Tibial artery (tissue), 4 donors: ENCODE data around the gene LPP.

ENCODE experiments used
- DNase-seq, 2 donors: peaks; one replicate each; pipeline ENCODE4 v3.0.0-alpha.2; 2019
- H3K27ac ChIP-seq, 2 donors: fragments of 200-600 bp; sonication (generic) in 1 of 2; 1 replicate in 1 of 2; 2 replicates in 1 of 2; pipeline ENCODE4 v1.5.1; 2018 to 2019; ENCODE audit warnings: mild to moderate bottlenecking in 1 of 2
- H3K27me3 ChIP-seq, 2 donors: fragments of 200-600 bp; sonication (generic) in 1 of 2; one replicate each; pipeline versions ENCODE4 v1.5.1 to v1.6.0; 2016 to 2019
- H3K36me3 ChIP-seq, 3 donors: fragments of 200-600 bp; sonication (generic) in 2 of 3; one replicate each; pipeline ENCODE4 v1.5.1; 2016 to 2019; ENCODE audit warnings: mild to moderate bottlenecking in 2 of 3
- H3K4me1 ChIP-seq, 4 donors: fragments of 200-600 bp; sonication (generic) in 2 of 4; 1 replicate in 3 of 4; 2 replicates in 1 of 4; pipeline ENCODE4 v1.5.1; 2016 to 2019
- H3K4me3 ChIP-seq, 2 donors: fragments of 200-600 bp; sonication (generic) in 1 of 2; 1 replicate in 1 of 2; 2 replicates in 1 of 2; pipeline ENCODE4 v1.5.1; 2018 to 2019; ENCODE audit warnings: mild to moderate bottlenecking in 2 of 2
- H3K9me3 ChIP-seq, 3 donors: fragments of 200-600 bp; sonication (generic) in 1 of 3; one replicate each; pipeline ENCODE4 v1.5.1; 2016 to 2019
- intact Hi-C: fragments of 100-400 bp; cut with DNase I; formaldehyde crosslinking; loops from one replicate; pipeline ENCODE4 v1.15.0; 2023; ENCODE audit warnings: low total_unique reads
- TF ChIP-seq, protein P1 (sequence below), 2 experiments: fragments of 200-600 bp in 1 of 2; fragments of 450-650 bp in 1 of 2; IDR thresholded peaks; one replicate each; pipeline ENCODE4 v1.5.1; 2017 to 2019; ENCODE audit warnings: antibody characterized with exemption in 2 of 2, mild to moderate bottlenecking in 1 of 2, moderate library complexity in 1 of 2

The LPP gene

DNA sequence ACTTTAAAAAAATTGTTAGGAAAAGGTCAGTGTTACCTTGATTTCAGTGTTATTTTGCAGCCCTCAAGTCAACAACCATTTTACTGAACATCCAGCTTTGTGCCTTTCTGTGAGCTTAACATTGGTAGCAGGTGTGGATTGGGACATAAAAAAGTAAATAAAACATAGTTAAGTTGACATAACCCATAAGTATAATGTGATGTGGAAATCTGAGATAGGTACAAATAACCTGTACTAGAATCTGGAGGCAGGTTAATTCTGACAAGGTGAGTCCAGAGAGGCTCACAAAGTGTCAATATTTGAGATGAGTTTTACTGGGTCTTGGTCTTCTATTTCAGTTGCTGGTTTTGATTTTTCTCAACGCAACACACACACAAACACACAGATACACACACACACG lies 151.3 kb downstream of the LPP start:
- H3K9me3 ChIP-seq = no peaks in the 10 kb centered on the region
- H3K36me3 ChIP-seq = peaks cover 0 to 12% (median 5%) of the 10 kb centered on the region in 3 donors
- no peaks in the 10 kb centered on the region for H3K27me3 ChIP-seq
- no peak overlapping the region for H3K4me3 ChIP-seq
- TF ChIP-seq, protein P1, sequence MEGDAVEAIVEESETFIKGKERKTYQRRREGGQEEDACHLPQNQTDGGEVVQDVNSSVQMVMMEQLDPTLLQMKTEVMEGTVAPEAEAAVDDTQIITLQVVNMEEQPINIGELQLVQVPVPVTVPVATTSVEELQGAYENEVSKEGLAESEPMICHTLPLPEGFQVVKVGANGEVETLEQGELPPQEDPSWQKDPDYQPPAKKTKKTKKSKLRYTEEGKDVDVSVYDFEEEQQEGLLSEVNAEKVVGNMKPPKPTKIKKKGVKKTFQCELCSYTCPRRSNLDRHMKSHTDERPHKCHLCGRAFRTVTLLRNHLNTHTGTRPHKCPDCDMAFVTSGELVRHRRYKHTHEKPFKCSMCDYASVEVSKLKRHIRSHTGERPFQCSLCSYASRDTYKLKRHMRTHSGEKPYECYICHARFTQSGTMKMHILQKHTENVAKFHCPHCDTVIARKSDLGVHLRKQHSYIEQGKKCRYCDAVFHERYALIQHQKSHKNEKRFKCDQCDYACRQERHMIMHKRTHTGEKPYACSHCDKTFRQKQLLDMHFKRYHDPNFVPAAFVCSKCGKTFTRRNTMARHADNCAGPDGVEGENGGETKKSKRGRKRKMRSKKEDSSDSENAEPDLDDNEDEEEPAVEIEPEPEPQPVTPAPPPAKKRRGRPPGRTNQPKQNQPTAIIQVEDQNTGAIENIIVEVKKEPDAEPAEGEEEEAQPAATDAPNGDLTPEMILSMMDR (IDR thresholded peaks at IDR 0.05) = no peak
- H3K27ac ChIP-seq = no peak overlapping the region
- no peak for DNase-seq
- intact Hi-C loops = no loop called here
- peaks cover 0 to 98% (median 30%) of the 10 kb centered on the region in 4 donors for H3K4me1 ChIP-seq

DNA sequence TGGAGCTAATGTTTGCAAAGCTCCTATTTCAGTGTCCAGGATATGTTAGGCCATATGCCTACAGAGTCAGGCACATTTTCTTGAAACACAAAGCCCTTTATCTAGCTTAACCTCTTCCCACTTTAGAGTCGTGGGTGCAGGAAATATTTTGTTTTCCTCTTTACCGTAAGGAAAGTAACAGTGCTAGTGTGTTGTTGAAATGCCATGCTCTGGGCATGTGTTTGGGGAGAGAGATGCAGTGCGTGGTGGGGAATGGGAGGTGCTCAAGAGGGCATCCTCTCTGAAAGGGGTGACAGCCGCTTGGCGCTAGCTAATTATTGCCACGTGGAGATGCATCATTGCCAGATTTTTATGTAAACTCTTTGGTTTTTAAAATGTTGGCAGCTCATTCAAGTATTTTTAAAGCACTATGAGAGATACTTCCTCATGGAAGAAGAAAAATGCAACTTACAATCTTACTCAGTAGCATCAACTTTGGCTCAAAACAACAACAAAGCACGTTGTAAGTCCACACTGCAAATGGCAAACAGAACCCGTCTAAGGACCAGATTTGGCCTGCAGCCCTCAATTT lies 152.6 kb downstream of the LPP start:
- Histone ChIP-seq H3K36me3 (peaks cover 0 to 12% (median 5%) of the 10 kb centered on the region in 3 donors), H3K9me3 (no peaks in the 10 kb centered on the region), H3K4me1 (peaks cover 0 to 95% (median 30%) of the 10 kb centered on the region in 4 donors), H3K27me3 (no peaks in the 10 kb centered on the region), H3K4me3 (no peak overlapping the region), H3K27ac (peak overlapping the region in 1 of 2 donors; percentile 7)
- no peak for DNase-seq
- intact Hi-C loops = no loop called here
- TF ChIP-seq, protein P1 (IDR thresholded peaks at IDR 0.05) = no peak

DNA sequence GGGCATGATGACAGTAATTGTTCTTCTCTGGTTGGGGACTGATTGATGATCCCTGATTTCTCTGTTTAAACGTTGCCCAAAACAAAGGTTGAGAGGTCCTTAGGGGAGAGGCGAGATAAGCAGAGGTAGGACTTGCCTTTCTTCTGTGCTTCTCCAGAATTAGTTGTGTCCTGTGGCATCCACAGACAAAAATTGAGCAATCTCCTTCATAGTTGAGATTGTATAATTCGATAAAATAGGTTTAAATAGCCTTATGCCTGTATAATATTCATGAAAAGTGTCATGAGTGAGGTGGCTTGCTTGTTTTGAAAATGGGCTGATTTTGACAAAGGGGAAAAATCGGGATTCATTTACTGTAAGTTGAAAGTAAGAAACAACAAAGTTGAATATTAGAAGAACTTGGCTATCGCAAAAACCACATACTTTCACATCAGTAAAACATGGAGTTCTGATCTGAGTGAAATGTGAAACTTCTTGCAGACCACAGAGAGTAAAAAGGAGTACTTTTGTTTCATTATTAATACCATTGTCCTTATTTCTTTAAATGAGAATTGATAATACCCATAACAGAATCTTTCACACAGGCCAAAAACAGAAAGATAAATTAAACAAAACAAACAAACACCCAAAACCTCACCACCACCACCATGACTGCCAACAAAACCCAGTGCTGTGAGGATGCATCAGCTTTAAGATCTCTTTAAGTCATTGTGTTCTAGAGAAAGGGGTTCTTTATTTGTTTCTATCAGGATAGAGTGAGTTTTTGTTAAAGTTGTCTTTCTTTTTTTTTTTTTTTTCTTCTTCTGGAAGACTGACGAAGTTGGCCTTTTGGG lies 155.7 kb downstream of the LPP start:
- intact Hi-C loops = no loop called here
- no peaks in the 10 kb centered on the region for H3K27me3 ChIP-seq
- H3K27ac ChIP-seq = peak overlapping the region in 1 of 2 donors; percentile 20

DNA sequence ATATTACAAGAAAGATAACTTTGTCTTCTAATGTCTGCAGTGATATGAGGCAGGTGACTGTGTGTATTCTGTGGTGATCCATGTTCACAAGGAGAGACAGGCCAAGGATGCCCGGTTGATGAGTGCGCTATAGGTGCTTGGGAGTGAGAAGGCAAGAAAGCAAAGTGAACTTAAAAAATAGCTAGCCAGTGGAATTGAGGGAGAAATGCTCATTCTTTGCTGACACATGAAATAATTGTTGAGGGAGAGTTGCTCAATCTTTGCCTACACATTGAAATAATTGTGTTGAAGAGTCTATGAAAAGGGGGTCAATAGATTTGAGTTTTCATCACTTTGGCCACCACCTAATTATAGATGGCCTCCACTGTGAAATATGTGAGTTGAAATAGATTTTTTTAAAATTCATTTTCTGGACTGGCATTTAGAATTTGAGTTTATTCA lies 156.3 kb downstream of the LPP start:
- peaks cover 0 to 67% (median 13%) of the 10 kb centered on the region in 4 donors for H3K4me1 ChIP-seq
- H3K4me3 ChIP-seq = no peak overlapping the region
- peaks cover 0 to 17% (median 5%) of the 10 kb centered on the region in 3 donors for H3K36me3 ChIP-seq
- intact Hi-C loops = no loop called here
- DNase-seq = no peak
- H3K9me3 ChIP-seq = no peaks in the 10 kb centered on the region
- no peaks in the 10 kb centered on the region for H3K27me3 ChIP-seq
- H3K27ac ChIP-seq = peak overlapping the region in 1 of 2 donors; percentile 20
- TF ChIP-seq, protein P1 (IDR thresholded peaks at IDR 0.05) = no peak

More for the DNA sequence above, 155.7 kb downstream of the LPP start:
- Histone ChIP-seq H3K36me3 (peaks cover 0 to 17% (median 5%) of the 10 kb centered on the region in 3 donors), H3K4me3 (no peak overlapping the region), H3K4me1 (peaks cover 0 to 68% (median 14%) of the 10 kb centered on the region in 4 donors), H3K9me3 (no peaks in the 10 kb centered on the region)
- TF ChIP-seq, protein P1 (IDR thresholded peaks at IDR 0.05) = no peak
- DNase-seq = no peak

DNA sequence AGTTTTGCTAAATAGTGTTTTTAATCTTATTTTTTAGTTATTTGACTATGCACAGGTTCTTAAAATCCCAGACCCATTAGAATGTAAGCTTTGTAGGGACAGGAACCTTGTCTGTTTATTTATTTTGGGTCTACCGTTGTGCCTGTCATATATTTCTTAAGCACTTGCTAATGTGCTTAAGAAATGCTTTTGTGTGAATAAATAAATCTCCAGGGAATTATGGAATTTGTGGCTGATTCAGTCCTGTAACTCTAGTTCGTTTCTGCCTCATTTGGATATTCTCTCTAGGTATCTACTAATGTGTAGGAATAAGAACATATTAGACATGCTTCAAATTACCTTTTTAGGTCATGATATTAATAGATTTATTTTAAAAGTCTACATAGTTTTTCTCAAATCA lies 161.6 kb downstream of the LPP start:
- H3K27ac ChIP-seq = peak overlapping the region; percentile 42 to 54
- DNase-seq = no peak
- H3K4me1 ChIP-seq = peaks cover 8 to 66% (median 25%) of the 10 kb centered on the region in 4 donors

More for the DNA sequence above, 161.6 kb downstream of the LPP start:
- H3K36me3 ChIP-seq = peaks cover 0 to 4% (median 0%) of the 10 kb centered on the region in 3 donors
- H3K4me3 ChIP-seq = no peak overlapping the region
- H3K27me3 ChIP-seq = no peaks in the 10 kb centered on the region
- H3K9me3 ChIP-seq = no peaks in the 10 kb centered on the region
- intact Hi-C loops = no loop called here
- TF ChIP-seq, protein P1 (IDR thresholded peaks at IDR 0.05) = no peak
